Measurements from ENCODE around the gene HBG1.

HBG1 gene

GRCh38 chr11:5234381-5234834 is 15.2 kb downstream of the HBG1 start, which contains the start of gene HBD:
HBD (minus strand) TSS chr11:5234483; CDS start chr11:5234433, 50 bp downstream.
- H3K79me2 ChIP-seq: no peaks in the 10 kb centered on the region
- no peak within 1 kb of the TSS for H3K4me3 ChIP-seq (ENCODE audit: low read depth, low read length)
- no peak within 1 kb of the TSS for H2AFZ ChIP-seq
- no peaks in the 10 kb centered on the region for H3K9me3 ChIP-seq (ENCODE audit: control insufficient read depth, low read length)
- no peak within 1 kb of the TSS for H3K27ac ChIP-seq
- H3K27me3 ChIP-seq (ENCODE audit: control insufficient read depth, insufficient read depth, low read length): no peaks in the 10 kb centered on the region
- no peaks in the 10 kb centered on the region for H3K4me1 ChIP-seq
- no peak within 1 kb of the TSS for H3K4me2 ChIP-seq (ENCODE audit: low read length)
- H3K36me3 ChIP-seq (ENCODE audit: control insufficient read depth, insufficient read depth, low read length): no peaks in the 10 kb centered on the region
- no peak for TF ChIP-seq CTCF (IDR thresholded peaks at IDR 0.05)
- no peak within 1 kb of the TSS for H3K9ac ChIP-seq

GRCh38 chr11:5233307-5233706 is 16.4 kb downstream of the HBG1 start:
- Histone ChIP-seq H2AFZ (no peak overlapping the region), H3K79me2 (no peaks in the 10 kb centered on the region), H3K9me3 (ENCODE audit: control insufficient read depth, low read length) (no peaks in the 10 kb centered on the region), H3K4me3 (ENCODE audit: low read depth, low read length) (no peak overlapping the region), H3K27ac (no peak overlapping the region), H3K9ac (no peak overlapping the region), H3K27me3 (ENCODE audit: control insufficient read depth, insufficient read depth, low read length) (no peaks in the 10 kb centered on the region), H3K4me2 (ENCODE audit: low read length) (no peak overlapping the region), H3K4me1 (no peaks in the 10 kb centered on the region), H3K36me3 (ENCODE audit: control insufficient read depth, insufficient read depth, low read length) (no peaks in the 10 kb centered on the region)
- no peak for TF ChIP-seq CTCF (IDR thresholded peaks at IDR 0.05)

GRCh38 chr11:5232821-5233220 is 16.8 kb downstream of the HBG1 start:
- Histone ChIP-seq H3K79me2 (no peaks in the 10 kb centered on the region), H3K27me3 (ENCODE audit: control insufficient read depth, insufficient read depth, low read length) (no peaks in the 10 kb centered on the region), H3K4me2 (ENCODE audit: low read length) (no peak overlapping the region), H3K9ac (no peak overlapping the region), H3K9me3 (ENCODE audit: control insufficient read depth, low read length) (no peaks in the 10 kb centered on the region), H3K4me3 (ENCODE audit: low read depth, low read length) (no peak overlapping the region), H3K4me1 (no peaks in the 10 kb centered on the region), H2AFZ (no peak overlapping the region), H3K36me3 (ENCODE audit: control insufficient read depth, insufficient read depth, low read length) (no peaks in the 10 kb centered on the region), H3K27ac (no peak overlapping the region)
- TF ChIP-seq CTCF (IDR thresholded peaks at IDR 0.05): no peak

GRCh38 chr11:5232176-5232575 is 17.5 kb downstream of the HBG1 start:
- H3K27me3 ChIP-seq (ENCODE audit: control insufficient read depth, insufficient read depth, low read length): no peaks in the 10 kb centered on the region
- no peaks in the 10 kb centered on the region for H3K9me3 ChIP-seq (ENCODE audit: control insufficient read depth, low read length)
- no peak overlapping the region for H3K4me2 ChIP-seq (ENCODE audit: low read length)
- TF ChIP-seq CTCF (IDR thresholded peaks at IDR 0.05): no peak
- no peaks in the 10 kb centered on the region for H3K36me3 ChIP-seq (ENCODE audit: control insufficient read depth, insufficient read depth, low read length)
- no peak overlapping the region for H3K27ac ChIP-seq
- H3K4me1 ChIP-seq: no peaks in the 10 kb centered on the region
- H3K79me2 ChIP-seq: no peaks in the 10 kb centered on the region
- H3K4me3 ChIP-seq (ENCODE audit: low read depth, low read length): no peak overlapping the region
- H3K9ac ChIP-seq: no peak overlapping the region
- no peak overlapping the region for H2AFZ ChIP-seq

DNA sequence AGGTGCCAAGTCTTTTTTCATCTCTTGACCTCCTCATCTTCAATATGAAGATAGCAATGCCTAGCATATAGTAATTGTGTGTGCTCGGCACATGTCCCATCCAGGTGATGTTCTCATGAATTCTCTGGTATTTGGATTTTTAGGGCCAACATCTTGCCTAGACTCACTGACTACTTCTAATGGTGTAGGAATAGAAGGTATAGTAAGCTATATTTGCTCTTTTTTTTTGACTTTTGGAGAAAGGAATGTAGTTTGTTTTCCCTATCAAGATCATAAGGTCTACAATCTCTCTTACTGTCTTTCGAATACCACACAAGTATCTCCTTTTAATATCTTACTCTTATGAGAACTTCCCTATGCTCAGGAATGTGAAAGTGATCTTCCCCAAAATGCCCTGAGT is 18.5 kb downstream of the HBG1 start:
- Histone ChIP-seq H2AFZ (no peak overlapping the region), H3K27ac (no peak overlapping the region), H3K79me2 (no peaks in the 10 kb centered on the region), H3K9ac (no peak overlapping the region), H3K4me1 (no peaks in the 10 kb centered on the region), H3K27me3 (ENCODE audit: control insufficient read depth, insufficient read depth, low read length) (no peaks in the 10 kb centered on the region), H3K36me3 (ENCODE audit: control insufficient read depth, insufficient read depth, low read length) (no peaks in the 10 kb centered on the region), H3K4me2 (ENCODE audit: low read length) (no peak overlapping the region), H3K9me3 (ENCODE audit: control insufficient read depth, low read length) (no peaks in the 10 kb centered on the region), H3K4me3 (ENCODE audit: low read depth, low read length) (no peak overlapping the region)
- no peak for TF ChIP-seq CTCF (IDR thresholded peaks at IDR 0.05)
